ENCODE results near the gene IFNAR1. TPM values are rescaled to one million over a fixed set of nuclear protein-coding genes. Genes with fewer than 3 reads are reported as not detected.

IFNAR1 gene
- total RNA-seq, 1 experiment from 2014 or later = 20.4 TPM

DNA sequence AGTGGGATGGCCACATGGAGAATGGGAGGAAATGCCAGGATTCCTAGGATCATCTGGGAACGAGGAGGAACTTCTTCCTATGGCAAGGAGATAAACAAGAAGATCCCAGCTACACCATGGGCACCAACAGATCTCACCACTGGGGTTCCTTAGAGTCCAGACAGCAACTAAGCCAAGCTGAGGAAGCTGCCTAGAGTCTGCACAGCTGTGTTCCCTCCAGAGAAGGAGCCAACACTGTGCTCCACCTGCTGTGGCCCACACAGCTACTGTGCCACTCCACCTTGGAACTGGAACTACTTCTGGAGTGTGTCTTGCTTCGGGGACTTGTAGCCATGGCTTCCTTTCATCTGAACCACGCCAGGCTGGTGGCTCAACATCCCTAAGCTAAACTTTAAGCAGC is 6.0 kb downstream of the IFNAR1 start:
- H3K4me1 Mint-ChIP-seq (ENCODE audit: low read depth, unreplicated experiment) = no peaks in the 10 kb centered on the region
- peaks cover 5% of the 10 kb centered on the region for H3K36me3 Mint-ChIP-seq (ENCODE audit: insufficient read depth, unreplicated experiment)
- no peak for DNase-seq
- H3K27me3 Mint-ChIP-seq (ENCODE audit: insufficient read depth, unreplicated experiment) = no peaks in the 10 kb centered on the region
- H3K4me3 Mint-ChIP-seq (ENCODE audit: unreplicated experiment) = no peak overlapping the region
- TF ChIP-seq, protein P1, sequence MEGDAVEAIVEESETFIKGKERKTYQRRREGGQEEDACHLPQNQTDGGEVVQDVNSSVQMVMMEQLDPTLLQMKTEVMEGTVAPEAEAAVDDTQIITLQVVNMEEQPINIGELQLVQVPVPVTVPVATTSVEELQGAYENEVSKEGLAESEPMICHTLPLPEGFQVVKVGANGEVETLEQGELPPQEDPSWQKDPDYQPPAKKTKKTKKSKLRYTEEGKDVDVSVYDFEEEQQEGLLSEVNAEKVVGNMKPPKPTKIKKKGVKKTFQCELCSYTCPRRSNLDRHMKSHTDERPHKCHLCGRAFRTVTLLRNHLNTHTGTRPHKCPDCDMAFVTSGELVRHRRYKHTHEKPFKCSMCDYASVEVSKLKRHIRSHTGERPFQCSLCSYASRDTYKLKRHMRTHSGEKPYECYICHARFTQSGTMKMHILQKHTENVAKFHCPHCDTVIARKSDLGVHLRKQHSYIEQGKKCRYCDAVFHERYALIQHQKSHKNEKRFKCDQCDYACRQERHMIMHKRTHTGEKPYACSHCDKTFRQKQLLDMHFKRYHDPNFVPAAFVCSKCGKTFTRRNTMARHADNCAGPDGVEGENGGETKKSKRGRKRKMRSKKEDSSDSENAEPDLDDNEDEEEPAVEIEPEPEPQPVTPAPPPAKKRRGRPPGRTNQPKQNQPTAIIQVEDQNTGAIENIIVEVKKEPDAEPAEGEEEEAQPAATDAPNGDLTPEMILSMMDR (IDR thresholded peaks at IDR 0.05; ENCODE audit: insufficient read depth in 1 of 2, low read depth in 1 of 2, low read length in 1 of 2, severe bottlenecking in 1 of 2, unreplicated experiment in 1 of 2) = no peak
- Histone ChIP-seq H3K36me3 (ENCODE audit: control insufficient read depth, insufficient read depth, low read length) (peaks cover 3% of the 10 kb centered on the region), H3K4me3 (ENCODE audit: low read depth, low read length) (no peak overlapping the region), H3K27me3 (replicated peaks; ENCODE audit: control insufficient read depth, insufficient read depth, low read length) (no peaks in the 10 kb centered on the region), H3K9me3 (peaks cover 10% of the 10 kb centered on the region; the same call in 1 of the 2 replicates), H3K4me1 (no peaks in the 10 kb centered on the region)
- intact Hi-C loops (cut with micrococcal nuclease; ENCODE audit: unreplicated experiment) = no loop called here
- no TSS peak for BruUV-seq (replicated peaks)
- ChIA-PET POLR2A (no interaction called here), CTCF (interaction anchor here (1.4 kb wide), 1 partner anchor 31 kb away, joined by 4 read pairs; no protein-coding TSS in a partner anchor)
- peaks cover 18% of the 10 kb centered on the region for H3K9me3 Mint-ChIP-seq (ENCODE audit: unreplicated experiment)
- no peak overlapping the region for H3K27ac Mint-ChIP-seq (ENCODE audit: unreplicated experiment)

DNA sequence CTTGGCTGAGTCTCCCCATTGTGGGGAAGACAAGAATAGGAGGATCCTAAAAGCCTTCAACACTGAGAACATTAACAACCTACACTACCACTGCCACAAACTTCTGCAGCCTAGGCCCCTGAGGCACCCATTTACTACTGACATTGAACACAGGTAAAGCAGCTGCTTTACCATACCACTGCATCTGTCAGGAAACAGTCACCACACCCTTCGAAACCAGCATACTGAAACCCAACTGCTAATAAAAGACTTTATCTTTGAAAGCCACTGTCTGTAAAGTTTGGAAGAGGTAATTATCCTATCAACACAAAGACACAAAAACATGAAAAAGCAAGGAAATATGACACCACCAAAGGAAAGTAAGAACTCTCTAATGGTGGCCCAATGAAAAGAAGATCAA is 7.4 kb downstream of the IFNAR1 start:
- ChIA-PET CTCF (no interaction called here), POLR2A (no interaction called here)
- intact Hi-C loops (cut with micrococcal nuclease; ENCODE audit: unreplicated experiment) = no loop called here
- Mint-ChIP-seq H3K27ac (ENCODE audit: unreplicated experiment) (no peak overlapping the region), H3K27me3 (ENCODE audit: insufficient read depth, unreplicated experiment) (no peaks in the 10 kb centered on the region), H3K36me3 (ENCODE audit: insufficient read depth, unreplicated experiment) (peaks cover 6% of the 10 kb centered on the region), H3K4me3 (ENCODE audit: unreplicated experiment) (no peak overlapping the region), H3K4me1 (ENCODE audit: low read depth, unreplicated experiment) (no peaks in the 10 kb centered on the region), H3K9me3 (ENCODE audit: unreplicated experiment) (peaks cover 18% of the 10 kb centered on the region)
- Histone ChIP-seq H3K9me3 (peaks cover 10% of the 10 kb centered on the region; the same call in 1 of the 2 replicates), H3K36me3 (ENCODE audit: control insufficient read depth, insufficient read depth, low read length) (peaks cover 3% of the 10 kb centered on the region), H3K27me3 (replicated peaks; ENCODE audit: control insufficient read depth, insufficient read depth, low read length) (no peaks in the 10 kb centered on the region), H3K4me3 (ENCODE audit: low read depth, low read length) (no peak overlapping the region), H3K4me1 (no peaks in the 10 kb centered on the region)
- TF ChIP-seq, protein P1 (IDR thresholded peaks at IDR 0.05; ENCODE audit: insufficient read depth in 1 of 2, low read depth in 1 of 2, low read length in 1 of 2, severe bottlenecking in 1 of 2, unreplicated experiment in 1 of 2) = no peak
- DNase-seq = no peak
- no TSS peak for BruUV-seq (replicated peaks)

DNA sequence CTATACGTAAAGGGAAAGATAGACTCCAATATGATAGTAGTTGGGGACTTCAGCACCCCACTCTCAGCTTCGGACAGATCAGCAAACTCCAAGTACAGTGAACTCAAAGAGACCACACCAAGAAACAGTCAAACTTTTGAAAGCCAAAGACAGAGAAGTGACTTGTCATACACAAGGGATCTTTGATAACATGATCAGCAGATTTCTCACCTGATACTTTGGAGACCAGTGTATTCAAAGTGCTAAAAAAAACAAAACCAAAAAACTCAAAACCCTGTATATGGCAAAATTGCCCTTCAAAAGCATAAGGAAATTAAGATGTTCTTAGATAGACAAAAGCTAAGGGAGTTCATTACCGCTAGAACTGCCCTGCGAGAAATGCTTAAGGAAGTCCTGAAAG is 9.4 kb downstream of the IFNAR1 start:
- peaks cover 1% of the 10 kb centered on the region for H3K36me3 ChIP-seq (ENCODE audit: control insufficient read depth, insufficient read depth, low read length)
- no peak for DNase-seq
- POLR2A ChIA-PET = no interaction called here

More for the DNA sequence above, 9.4 kb downstream of the IFNAR1 start:
- Mint-ChIP-seq H3K36me3 (ENCODE audit: insufficient read depth, unreplicated experiment) (peaks cover 16% of the 10 kb centered on the region), H3K4me1 (ENCODE audit: low read depth, unreplicated experiment) (no peaks in the 10 kb centered on the region), H3K27ac (ENCODE audit: unreplicated experiment) (no peak overlapping the region), H3K9me3 (ENCODE audit: unreplicated experiment) (peaks cover 18% of the 10 kb centered on the region), H3K27me3 (ENCODE audit: insufficient read depth, unreplicated experiment) (no peaks in the 10 kb centered on the region), H3K4me3 (ENCODE audit: unreplicated experiment) (no peak overlapping the region)
- Histone ChIP-seq H3K9me3 (peaks cover 10% of the 10 kb centered on the region; the same call in 1 of the 2 replicates), H3K4me1 (no peaks in the 10 kb centered on the region), H3K4me3 (ENCODE audit: low read depth, low read length) (no peak overlapping the region), H3K27me3 (replicated peaks; ENCODE audit: control insufficient read depth, insufficient read depth, low read length) (no peaks in the 10 kb centered on the region)
- TF ChIP-seq, protein P1 (IDR thresholded peaks at IDR 0.05; ENCODE audit: insufficient read depth in 1 of 2, low read depth in 1 of 2, low read length in 1 of 2, severe bottlenecking in 1 of 2, unreplicated experiment in 1 of 2) = no peak
- CTCF ChIA-PET = no interaction called here
- intact Hi-C loops (cut with micrococcal nuclease; ENCODE audit: unreplicated experiment) = no loop called here
- BruUV-seq (replicated peaks) = no TSS peak
